Mammary epithelial cell (primary cell): ENCODE data around the gene NKX1-2.

Source experiments
- CTCF ChIP-seq, 2 donors: IDR thresholded peaks in 1 of 2; conservative IDR thresholded peaks in 1 of 2; 2 replicates each; pipeline ENCODE4 v1.5.1; 2011 to 2012; ENCODE audit warnings: inconsistent platforms in 2 of 2, low read length in 2 of 2, mild to moderate bottlenecking in 2 of 2, control low read depth in 1 of 2, low read depth in 1 of 2; ENCODE audit not compliant: insufficient read depth in 1 of 2; ENCODE audit errors: extremely low read depth in 1 of 2
- EZH2 ChIP-seq: IDR thresholded peaks from 2 replicates; pipeline ENCODE4 v1.6.1; 2012; ENCODE audit warnings: low read length, inconsistent platforms, borderline replicate concordance

GRCh38 chr10:124468624-124469023 is 18.8 kb upstream of the NKX1-2 start:
- TF ChIP-seq CTCF (conservative IDR thresholded peaks at IDR 0.05 in 1 of 2, IDR thresholded peaks at IDR 0.05 in 1 of 2; ENCODE audit: extremely low read depth in 1 of 2, insufficient read depth in 1 of 2, low read depth in 1 of 2, low read length in 2 of 2) (no peak), EZH2 (no peak)
